WTC11 (cell line): ENCODE results near the gene AGAP1. TPM values are rescaled to one million over a fixed set of nuclear protein-coding genes. Genes with fewer than 3 reads are reported as not detected.

Source experiments
- ATAC-seq: fragments of 200-7000 bp; cut with Tn5 transposase; 2 replicates; pipeline ENCODE4 v1.10.0; 2021; ENCODE audit warnings: mild to moderate bottlenecking, moderate library complexity
- CTCF ChIA-PET: fragments of 300-600 bp; sonication (Branson Sonifier 250); formaldehyde crosslinking; loops from one replicate; lab custom pipeline; 2021; ENCODE audit warnings: antibody characterized with exemption; lab: Charles Lee
- POLR2A ChIA-PET: fragments of 350-600 bp; sonication (Branson Sonifier 250); formaldehyde crosslinking; loops from one replicate; lab custom pipeline; 2021; ENCODE audit warnings: antibody characterized with exemption; lab: Charles Lee
- DNase-seq: peaks from one replicate; pipeline ENCODE4 v3.0.0; 2021; ENCODE audit warnings: low spot score
- H3K27ac Mint-ChIP-seq: 2 replicates; pipeline ENCODE4 v1.8.0; 2021; ENCODE audit warnings: mixed read lengths
- H3K27me3 Mint-ChIP-seq: 2 replicates; pipeline ENCODE4 v1.8.0; 2021; ENCODE audit warnings: low read depth, mild to moderate bottlenecking, moderate library complexity, mixed read lengths
- H3K36me3 Mint-ChIP-seq: 2 replicates; pipeline ENCODE4 v1.8.0; 2021; ENCODE audit warnings: mixed read lengths
- H3K4me1 Mint-ChIP-seq: 2 replicates; pipeline ENCODE4 v1.8.0; 2022; ENCODE audit warnings: mixed read lengths
- H3K4me3 Mint-ChIP-seq: 2 replicates; pipeline ENCODE4 v1.8.0; 2021; ENCODE audit warnings: mild to moderate bottlenecking, moderate library complexity, mixed read lengths
- H3K9me3 Mint-ChIP-seq: 2 replicates; pipeline ENCODE4 v1.8.0; 2021; ENCODE audit warnings: mixed read lengths
- AR ChIP-seq: fragments of 250-450 bp; sonication (Bioruptor Pico); IDR thresholded peaks from 2 replicates; pipeline ENCODE4 v1.9.0; 2021; ENCODE audit warnings: mild to moderate bottlenecking
- CTCF ChIP-seq: fragments of 200-600 bp; IDR thresholded peaks from 2 replicates; pipeline ENCODE4 v1.8.0; 2022; ENCODE audit warnings: antibody characterized with exemption
- E2F4 ChIP-seq: sonication (generic); formaldehyde crosslinking; IDR thresholded peaks from 2 replicates; pipeline ENCODE4 v1.8.1; 2022; ENCODE audit warnings: low read depth, mild to moderate bottlenecking, moderate library complexity, missing genetic modification reagents, borderline replicate concordance
- FOXP1 ChIP-seq: sonication (generic); formaldehyde crosslinking; IDR thresholded peaks from 2 replicates; pipeline ENCODE4 v1.8.0; 2022; ENCODE audit warnings: missing genetic modification reagents, mild to moderate bottlenecking, moderate library complexity, borderline replicate concordance
- GABPB1 ChIP-seq: sonication (generic); formaldehyde crosslinking; IDR thresholded peaks from 2 replicates; pipeline ENCODE4 v1.8.1; 2023; ENCODE audit warnings: mild to moderate bottlenecking, missing genetic modification reagents
- GRHL2 ChIP-seq: fragments of 250-450 bp; sonication (Bioruptor Pico); IDR thresholded peaks from 2 replicates; pipeline ENCODE4 v1.8.0; 2022; ENCODE audit warnings: mild to moderate bottlenecking, moderate library complexity; ENCODE audit not compliant: insufficient replicate concordance, severe bottlenecking
- MXD4 ChIP-seq: fragments of 250-450 bp; sonication (Bioruptor Pico); IDR thresholded peaks from 2 replicates; pipeline ENCODE4 v1.8.0; 2021; ENCODE audit warnings: mild to moderate bottlenecking, moderate library complexity, borderline replicate concordance
- NFATC4 ChIP-seq: fragments of 250-450 bp; sonication (Bioruptor Pico); IDR thresholded peaks from 2 replicates; pipeline ENCODE4 v1.9.0; 2021; ENCODE audit warnings: mild to moderate bottlenecking
- NFYB ChIP-seq: sonication (generic); formaldehyde crosslinking; conservative IDR thresholded peaks from 2 replicates; pipeline ENCODE4 v1.8.0; 2022; ENCODE audit warnings: low read depth, missing genetic modification reagents
- OVOL2 ChIP-seq: fragments of 250-450 bp; sonication (Bioruptor Pico); IDR thresholded peaks from 2 replicates; pipeline ENCODE4 v1.9.0; 2021; ENCODE audit warnings: mild to moderate bottlenecking, borderline replicate concordance
- PRRX2 ChIP-seq: fragments of 250-450 bp; sonication (Bioruptor Pico); IDR thresholded peaks from 2 replicates; pipeline ENCODE4 v1.8.0; 2021; ENCODE audit warnings: mild to moderate bottlenecking
- RELA ChIP-seq: sonication (generic); formaldehyde crosslinking; IDR thresholded peaks from 2 replicates; pipeline ENCODE4 v1.8.1; 2022; ENCODE audit warnings: missing genetic modification reagents, mild to moderate bottlenecking, borderline replicate concordance
- SMAD3 ChIP-seq: sonication (generic); formaldehyde crosslinking; IDR thresholded peaks from 2 replicates; pipeline ENCODE4 v1.8.0; 2022; ENCODE audit warnings: missing genetic modification reagents, mild to moderate bottlenecking, borderline replicate concordance
- SOX15 ChIP-seq: fragments of 250-450 bp; sonication (Bioruptor Pico); IDR thresholded peaks from 2 replicates; pipeline ENCODE4 v1.9.0; 2021; ENCODE audit warnings: mild to moderate bottlenecking
- TEAD4 ChIP-seq: sonication (generic); formaldehyde crosslinking; IDR thresholded peaks from 2 replicates; pipeline ENCODE4 v1.8.0; 2022; ENCODE audit warnings: mild to moderate bottlenecking, missing genetic modification reagents
- USF2 ChIP-seq: sonication (generic); formaldehyde crosslinking; IDR thresholded peaks from 2 replicates; pipeline ENCODE4 v1.8.1; 2023; ENCODE audit warnings: mild to moderate bottlenecking, missing genetic modification reagents, moderate library complexity
- ZNF138 ChIP-seq: sonication (generic); formaldehyde crosslinking; conservative IDR thresholded peaks from 2 replicates; pipeline ENCODE4 v1.8.1; 2022; ENCODE audit warnings: mild to moderate bottlenecking, moderate library complexity, missing genetic modification reagents
- ZNF671 ChIP-seq: fragments of 250-450 bp; sonication (Bioruptor Pico); IDR thresholded peaks from 2 replicates; pipeline ENCODE4 v1.8.0; 2021; ENCODE audit warnings: mild to moderate bottlenecking
- total RNA-seq: library from RNA; stranded (reverse); gene quantifications from 3 replicates; pipeline ENCODE4 v1.2.3, GENCODE V29; 2021
- TF ChIP-seq, protein P1 (sequence below): fragments of 250-450 bp; sonication (Bioruptor Pico); IDR thresholded peaks from 2 replicates; pipeline ENCODE4 v1.9.0; 2021; ENCODE audit warnings: mild to moderate bottlenecking, borderline replicate concordance

Gene AGAP1
- total RNA-seq, 1 experiment from 2014 or later = 49.3 TPM

DNA sequence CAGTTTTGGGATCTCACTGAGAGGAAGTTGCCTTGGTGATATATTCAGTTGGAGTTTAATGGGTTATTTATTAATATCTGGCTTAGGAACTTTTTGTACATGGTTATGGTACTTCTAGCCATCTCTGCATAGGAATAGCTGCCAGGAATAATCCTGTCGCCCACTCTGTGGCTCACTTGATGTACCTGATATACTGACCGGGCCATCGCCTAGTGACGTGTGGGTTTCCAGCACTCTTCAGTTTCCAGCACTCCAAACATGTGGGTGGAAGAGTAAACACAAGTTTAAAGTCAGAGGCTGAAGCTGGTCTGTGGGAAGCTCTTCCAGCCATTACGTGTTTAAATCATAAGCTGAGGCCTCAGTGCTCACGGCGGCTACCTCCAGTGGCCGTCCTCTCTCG is 44.3 kb upstream of the AGAP1 start:
- H3K36me3 Mint-ChIP-seq = no peaks in the 10 kb centered on the region
- H3K4me3 Mint-ChIP-seq = no peak overlapping the region
- TF ChIP-seq OVOL2 (CRISPR knock-in tag) (no peak), PRRX2 (CRISPR knock-in tag) (no peak), TEAD4 (CRISPR knock-in tag) (no peak), AR (CRISPR knock-in tag) (no peak), E2F4 (CRISPR knock-in tag) (no peak), GABPB1 (CRISPR knock-in tag) (no peak), FOXP1 (CRISPR knock-in tag) (no peak), RELA (CRISPR knock-in tag) (no peak), GRHL2 (CRISPR knock-in tag) (no peak), NFYB (CRISPR knock-in tag) (no peak), MXD4 (CRISPR knock-in tag) (no peak), SOX15 (CRISPR knock-in tag) (no peak), USF2 (CRISPR knock-in tag) (no peak), ZNF138 (CRISPR knock-in tag) (no peak), CTCF (no peak), NFATC4 (CRISPR knock-in tag) (no peak), SMAD3 (CRISPR knock-in tag) (no peak), ZNF671 (CRISPR knock-in tag) (no peak)
- TF ChIP-seq, protein P1, sequence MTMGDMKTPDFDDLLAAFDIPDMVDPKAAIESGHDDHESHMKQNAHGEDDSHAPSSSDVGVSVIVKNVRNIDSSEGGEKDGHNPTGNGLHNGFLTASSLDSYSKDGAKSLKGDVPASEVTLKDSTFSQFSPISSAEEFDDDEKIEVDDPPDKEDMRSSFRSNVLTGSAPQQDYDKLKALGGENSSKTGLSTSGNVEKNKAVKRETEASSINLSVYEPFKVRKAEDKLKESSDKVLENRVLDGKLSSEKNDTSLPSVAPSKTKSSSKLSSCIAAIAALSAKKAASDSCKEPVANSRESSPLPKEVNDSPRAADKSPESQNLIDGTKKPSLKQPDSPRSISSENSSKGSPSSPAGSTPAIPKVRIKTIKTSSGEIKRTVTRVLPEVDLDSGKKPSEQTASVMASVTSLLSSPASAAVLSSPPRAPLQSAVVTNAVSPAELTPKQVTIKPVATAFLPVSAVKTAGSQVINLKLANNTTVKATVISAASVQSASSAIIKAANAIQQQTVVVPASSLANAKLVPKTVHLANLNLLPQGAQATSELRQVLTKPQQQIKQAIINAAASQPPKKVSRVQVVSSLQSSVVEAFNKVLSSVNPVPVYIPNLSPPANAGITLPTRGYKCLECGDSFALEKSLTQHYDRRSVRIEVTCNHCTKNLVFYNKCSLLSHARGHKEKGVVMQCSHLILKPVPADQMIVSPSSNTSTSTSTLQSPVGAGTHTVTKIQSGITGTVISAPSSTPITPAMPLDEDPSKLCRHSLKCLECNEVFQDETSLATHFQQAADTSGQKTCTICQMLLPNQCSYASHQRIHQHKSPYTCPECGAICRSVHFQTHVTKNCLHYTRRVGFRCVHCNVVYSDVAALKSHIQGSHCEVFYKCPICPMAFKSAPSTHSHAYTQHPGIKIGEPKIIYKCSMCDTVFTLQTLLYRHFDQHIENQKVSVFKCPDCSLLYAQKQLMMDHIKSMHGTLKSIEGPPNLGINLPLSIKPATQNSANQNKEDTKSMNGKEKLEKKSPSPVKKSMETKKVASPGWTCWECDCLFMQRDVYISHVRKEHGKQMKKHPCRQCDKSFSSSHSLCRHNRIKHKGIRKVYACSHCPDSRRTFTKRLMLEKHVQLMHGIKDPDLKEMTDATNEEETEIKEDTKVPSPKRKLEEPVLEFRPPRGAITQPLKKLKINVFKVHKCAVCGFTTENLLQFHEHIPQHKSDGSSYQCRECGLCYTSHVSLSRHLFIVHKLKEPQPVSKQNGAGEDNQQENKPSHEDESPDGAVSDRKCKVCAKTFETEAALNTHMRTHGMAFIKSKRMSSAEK = no peak
- peaks cover 3% of the 10 kb centered on the region; the same call in 1 of the 2 replicates for H3K4me1 Mint-ChIP-seq
- POLR2A ChIA-PET = no interaction called here
- DNase-seq = no peak
- CTCF ChIA-PET = no interaction called here
- no peak overlapping the region for H3K27ac Mint-ChIP-seq
- no peak for ATAC-seq
- H3K9me3 Mint-ChIP-seq = no peaks in the 10 kb centered on the region
- no peaks in the 10 kb centered on the region for H3K27me3 Mint-ChIP-seq
